Subcutaneous abdominal adipose tissue (tissue), 5 donors: ENCODE results near the gene GLI3.

Experiments
- H3K27ac ChIP-seq: one replicate; pipeline ENCODE4 v1.7.0; 2013; ENCODE audit warnings: low read depth, mild to moderate bottlenecking, inconsistent platforms, low read length, moderate library complexity
- H3K27me3 ChIP-seq, 5 donors: one replicate each; pipeline ENCODE4 v1.7.0; 2013; ENCODE audit warnings: low read length in 5 of 5, inconsistent platforms in 1 of 5; ENCODE audit not compliant: control insufficient read depth in 5 of 5, insufficient read depth in 4 of 5
- H3K36me3 ChIP-seq, 5 donors: one replicate each; pipeline ENCODE4 v1.7.0; 2013; ENCODE audit warnings: low read length in 5 of 5; ENCODE audit not compliant: control insufficient read depth in 5 of 5, insufficient read depth in 5 of 5
- H3K4me1 ChIP-seq, 5 donors: one replicate each; pipeline ENCODE4 v1.7.0; 2013; ENCODE audit warnings: low read length in 5 of 5, mild to moderate bottlenecking in 3 of 5, moderate library complexity in 1 of 5; ENCODE audit not compliant: control insufficient read depth in 5 of 5, insufficient read depth in 5 of 5
- H3K4me3 ChIP-seq, 5 donors: one replicate each; pipeline ENCODE4 v1.7.0; 2013; ENCODE audit warnings: low read length in 5 of 5, low read depth in 1 of 5
- H3K9ac ChIP-seq, 5 donors: one replicate each; pipeline ENCODE4 v1.7.0; 2013; ENCODE audit warnings: low read length in 5 of 5, mild to moderate bottlenecking in 4 of 5, moderate library complexity in 3 of 5
- H3K9me3 ChIP-seq, 5 donors: one replicate each; pipeline ENCODE4 v1.7.0; 2013; ENCODE audit warnings: low read length in 5 of 5; ENCODE audit not compliant: control insufficient read depth in 5 of 5
- donor health status: healthy.
- donor health status: healthy.
- donor health status: healthy.
- donor health status: healthy.
- donor health status: healthy.

GLI3 gene

GRCh38 chr7:42123716-42124115 lies 113.3 kb downstream of the GLI3 start:
- H3K9me3 ChIP-seq = no peaks in the 10 kb centered on the region
- no peaks in the 10 kb centered on the region for H3K4me1 ChIP-seq
- no peak overlapping the region for H3K4me3 ChIP-seq

GRCh38 chr7:42120191-42120590 lies 116.8 kb downstream of the GLI3 start:
- Histone ChIP-seq H3K36me3 (no peaks in the 10 kb centered on the region), H3K27me3 (no peaks in the 10 kb centered on the region), H3K9ac (no peak overlapping the region), H3K4me1 (no peaks in the 10 kb centered on the region), H3K27ac (no peak overlapping the region), H3K9me3 (no peaks in the 10 kb centered on the region), H3K4me3 (no peak overlapping the region)

More at GRCh38 chr7:42123716-42124115, 113.3 kb downstream of the GLI3 start:
- Histone ChIP-seq H3K36me3 (no peaks in the 10 kb centered on the region), H3K27ac (no peak overlapping the region), H3K9ac (no peak overlapping the region), H3K27me3 (no peaks in the 10 kb centered on the region)

- Histone ChIP-seq H3K27ac (no peak overlapping the region), H3K36me3 (no peaks in the 10 kb centered on the region), H3K9me3 (no peaks in the 10 kb centered on the region), H3K4me3 (no peak overlapping the region), H3K9ac (no peak overlapping the region), H3K27me3 (no peaks in the 10 kb centered on the region), H3K4me1 (no peaks in the 10 kb centered on the region)
These were observed 119.8 kb downstream of the GLI3 start for GRCh38 chr7:42117201-42117600.

GRCh38 chr7:42115795-42116194 lies 121.2 kb downstream of the GLI3 start:
- Histone ChIP-seq H3K4me1 (peaks cover 0 to 8% (median 5%) of the 10 kb centered on the region in 5 donors), H3K4me3 (no peak overlapping the region), H3K27ac (no peak overlapping the region), H3K27me3 (no peaks in the 10 kb centered on the region), H3K9me3 (no peaks in the 10 kb centered on the region), H3K9ac (no peak overlapping the region), H3K36me3 (no peaks in the 10 kb centered on the region)

DNA sequence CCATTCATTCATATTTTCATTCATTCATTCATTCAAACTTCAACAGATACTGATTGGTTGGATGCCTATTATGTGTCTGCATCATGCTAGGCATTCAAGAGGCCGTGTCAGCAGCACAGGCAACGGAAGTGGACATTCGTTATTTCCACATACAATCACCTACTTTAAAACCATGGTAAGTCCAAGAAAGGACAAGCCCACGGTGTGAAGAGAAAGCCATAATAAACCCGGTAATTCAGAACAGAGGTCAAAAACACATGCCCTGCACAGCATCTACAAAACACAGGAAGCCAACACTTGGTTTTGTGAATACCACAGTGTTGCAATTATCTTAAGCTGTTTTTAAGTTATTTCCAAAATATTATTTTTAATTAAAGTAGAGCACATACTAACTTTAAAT lies 126.7 kb downstream of the GLI3 start:
- no peaks in the 10 kb centered on the region for H3K9me3 ChIP-seq
- H3K9ac ChIP-seq = no peak overlapping the region
- peaks cover 0 to 3% (median 0%) of the 10 kb centered on the region in 5 donors for H3K27me3 ChIP-seq
- H3K4me3 ChIP-seq = no peak overlapping the region
- no peaks in the 10 kb centered on the region for H3K36me3 ChIP-seq
- H3K4me1 ChIP-seq = peaks cover 7 to 43% (median 27%) of the 10 kb centered on the region in 5 donors
- H3K27ac ChIP-seq = no peak overlapping the region

DNA sequence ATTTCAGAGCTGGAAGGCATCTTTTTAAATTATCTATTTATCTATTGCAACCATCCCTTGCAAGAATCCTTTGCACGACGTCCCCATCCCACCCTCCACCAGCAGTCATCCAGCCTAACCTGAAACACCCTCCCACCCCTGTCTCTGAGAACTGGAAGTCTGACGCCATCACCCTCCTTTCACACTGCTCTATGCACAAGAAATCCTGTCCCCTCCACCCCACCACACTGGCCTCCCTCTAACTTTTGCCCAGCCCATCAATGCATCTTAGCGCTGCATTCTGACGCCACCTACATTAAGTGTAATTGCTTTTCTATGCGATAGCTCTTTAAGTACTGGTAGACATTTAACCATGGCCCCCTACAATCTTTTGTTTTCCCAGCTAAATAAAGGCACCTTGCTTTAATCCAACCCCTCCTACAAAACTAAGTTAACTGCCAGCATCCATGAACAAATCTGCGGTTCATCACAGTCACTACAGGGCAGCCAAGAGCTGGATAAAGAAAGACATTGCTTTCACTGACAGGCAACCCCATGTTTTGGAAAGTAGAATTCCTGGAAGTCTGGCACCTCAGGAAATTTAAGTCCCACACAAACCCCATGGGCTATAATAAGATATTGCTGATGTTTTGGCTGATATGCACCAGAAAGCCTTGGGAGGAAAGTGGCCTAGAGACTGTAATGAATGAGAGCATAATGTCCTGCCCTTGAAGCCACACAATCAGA lies 128.0 kb downstream of the GLI3 start:
- peaks cover 0 to 3% (median 0%) of the 10 kb centered on the region in 5 donors for H3K27me3 ChIP-seq
- H3K4me3 ChIP-seq = no peak overlapping the region
- H3K4me1 ChIP-seq = peaks cover 9 to 43% (median 27%) of the 10 kb centered on the region in 5 donors
- no peaks in the 10 kb centered on the region for H3K9me3 ChIP-seq
- H3K36me3 ChIP-seq = no peaks in the 10 kb centered on the region
- no peak overlapping the region for H3K9ac ChIP-seq
- no peak overlapping the region for H3K27ac ChIP-seq

DNA sequence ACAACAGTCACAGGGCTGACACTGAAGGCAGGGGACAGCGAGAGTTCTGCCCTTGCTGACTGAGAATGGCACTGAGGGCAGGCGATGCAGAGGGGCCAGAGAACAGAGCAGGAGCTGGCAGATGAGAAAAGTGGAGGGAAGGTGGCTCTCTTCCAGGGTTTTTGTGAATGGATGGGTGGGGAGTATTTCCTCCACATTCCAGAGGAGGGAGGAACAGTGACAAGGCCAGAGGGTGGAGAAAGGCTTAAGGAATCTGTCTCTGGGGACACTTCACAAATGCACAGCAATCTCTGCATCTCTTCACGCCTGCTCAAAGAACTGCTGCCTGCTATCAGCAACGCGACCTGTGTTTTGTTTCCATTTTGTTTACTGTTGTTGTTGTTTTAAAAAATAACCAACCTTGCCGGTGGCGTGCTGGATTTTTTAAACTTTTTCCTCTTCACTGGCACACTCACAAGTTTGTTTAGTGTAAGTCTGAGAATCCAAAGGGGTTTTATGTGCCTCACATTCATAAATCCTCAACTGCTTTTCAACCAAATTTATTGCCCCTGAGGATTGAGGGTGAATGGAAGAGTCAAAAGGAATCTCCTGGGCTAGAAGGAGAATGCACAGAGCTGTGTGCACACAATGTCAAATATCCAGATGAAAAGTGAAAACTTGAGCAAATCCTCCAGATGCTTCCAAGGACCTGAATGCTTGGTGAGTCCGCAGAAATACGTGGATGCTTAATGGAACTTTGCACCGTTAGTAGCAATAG lies 129.3 kb downstream of the GLI3 start:
- Histone ChIP-seq H3K9ac (no peak overlapping the region), H3K9me3 (no peaks in the 10 kb centered on the region), H3K4me3 (peak overlapping the region in 1 of 5 donors; percentile 11), H3K36me3 (no peaks in the 10 kb centered on the region), H3K27me3 (peaks cover 0 to 3% (median 0%) of the 10 kb centered on the region in 5 donors), H3K4me1 (peaks cover 9 to 43% (median 27%) of the 10 kb centered on the region in 5 donors), H3K27ac (no peak overlapping the region)

GRCh38 chr7:42106562-42106961 lies 130.4 kb downstream of the GLI3 start:
- peaks cover 0 to 3% (median 0%) of the 10 kb centered on the region in 5 donors for H3K27me3 ChIP-seq
- H3K4me3 ChIP-seq = no peak overlapping the region
- H3K9ac ChIP-seq = no peak overlapping the region
- H3K27ac ChIP-seq = no peak overlapping the region
- no peaks in the 10 kb centered on the region for H3K36me3 ChIP-seq
- H3K9me3 ChIP-seq = no peaks in the 10 kb centered on the region
- H3K4me1 ChIP-seq = peaks cover 9 to 43% (median 27%) of the 10 kb centered on the region in 5 donors

GRCh38 chr7:42105554-42106358 lies 131.3 kb downstream of the GLI3 start:
- Histone ChIP-seq H3K9me3 (no peaks in the 10 kb centered on the region), H3K27me3 (peaks cover 0 to 3% (median 0%) of the 10 kb centered on the region in 5 donors), H3K4me3 (no peak overlapping the region), H3K36me3 (no peaks in the 10 kb centered on the region), H3K4me1 (peaks cover 9 to 39% (median 19%) of the 10 kb centered on the region in 5 donors), H3K9ac (no peak overlapping the region), H3K27ac (no peak overlapping the region)
